Hepatocyte (in vitro differentiated cells): Measurements from ENCODE around the gene MPP7. TPM values are rescaled to one million over a fixed set of nuclear protein-coding genes. Genes with fewer than 3 reads are reported as not detected.

Source experiments
- DNase-seq: peaks from one replicate; pipeline ENCODE4 v3.0.0-alpha.2; 2016; ENCODE audit warnings: low spot score
- H2AFZ ChIP-seq: fragments of 200-600 bp; sonication (generic); 2 replicates; pipeline ENCODE4 v1.6.0; 2016; ENCODE audit warnings: antibody characterized with exemption, mild to moderate bottlenecking
- H3K27ac ChIP-seq: fragments of 200-600 bp; sonication (generic); 2 replicates; pipeline ENCODE4 v1.5.1; 2016; ENCODE audit warnings: mild to moderate bottlenecking
- H3K27me3 ChIP-seq: fragments of 200-600 bp; sonication (generic); 2 replicates; pipeline ENCODE4 v1.6.1; 2016
- H3K36me3 ChIP-seq: fragments of 200-600 bp; sonication (generic); replicated peaks from 2 replicates; pipeline ENCODE4 v1.5.1; 2016; ENCODE audit warnings: low read depth; ENCODE audit not compliant: insufficient read depth
- H3K4me1 ChIP-seq: fragments of 200-600 bp; sonication (generic); 2 replicates; pipeline ENCODE4 v1.5.1; 2016; ENCODE audit warnings: mild to moderate bottlenecking, moderate library complexity; ENCODE audit not compliant: insufficient read depth
- H3K4me2 ChIP-seq: fragments of 200-600 bp; sonication (generic); 2 replicates; pipeline ENCODE4 v1.6.0; 2016
- H3K4me3 ChIP-seq: fragments of 200-600 bp; sonication (generic); 2 replicates; pipeline ENCODE4 v1.5.1; 2016; ENCODE audit warnings: mild to moderate bottlenecking
- H3K79me2 ChIP-seq: fragments of 200-600 bp; sonication (generic); 2 replicates; pipeline ENCODE4 v1.6.0; 2017; ENCODE audit warnings: mild to moderate bottlenecking
- H3K9me2 ChIP-seq: fragments of 200-600 bp; sonication (generic); replicated peaks from 2 replicates; pipeline ENCODE4 v1.6.0; 2017; ENCODE audit warnings: mild to moderate bottlenecking; ENCODE audit not compliant: insufficient read depth
- H3K9me3 ChIP-seq: fragments of 200-600 bp; sonication (generic); 2 replicates; pipeline ENCODE4 v1.5.1; 2016; ENCODE audit warnings: low read depth, mild to moderate bottlenecking
- H4K20me1 ChIP-seq: fragments of 200-600 bp; sonication (generic); 2 replicates; pipeline ENCODE4 v1.6.0; 2016; ENCODE audit warnings: mild to moderate bottlenecking; ENCODE audit not compliant: insufficient read depth, poor library complexity, severe bottlenecking
- CTCF ChIP-seq: fragments of 200-600 bp; sonication (generic); IDR thresholded peaks from 2 replicates; pipeline ENCODE4 v1.5.1; 2016; ENCODE audit warnings: antibody characterized with exemption, mild to moderate bottlenecking; ENCODE audit not compliant: poor library complexity
- EZH2 ChIP-seq: fragments of 200-600 bp; sonication (generic); IDR thresholded peaks from 2 replicates; pipeline ENCODE4 v1.6.1; 2016; ENCODE audit warnings: antibody characterized with exemption, mild to moderate bottlenecking, borderline replicate concordance
- EZH2phosphoT487 ChIP-seq: fragments of 200-600 bp; sonication (generic); IDR thresholded peaks from one replicate; pipeline ENCODE4 v1.6.1; 2018; ENCODE audit warnings: antibody characterized with exemption, mild to moderate bottlenecking, low read depth, moderate library complexity; ENCODE audit not compliant: unreplicated experiment, severe bottlenecking
- WGBS: methylation state at CpG from one replicate; pipeline ENCODE4 v1.1.6; 2016; ENCODE audit warnings: low lambda C conversion rate; ENCODE audit errors: missing lambda C conversion rate; 5-methylcytosine and 5-hydroxymethylcytosine counted together
- polyA plus RNA-seq: library from polyadenylated mRNA; unstranded; fragments of >200 nt; fragmentation: Nextera tagmentation; extraction: Ambion mirVana; gene quantifications from 2 replicates; pipeline ENCODE4 v1.2.1, GENCODE V29; 2016
- total RNA-seq: library from RNA; depleted of rRNA; stranded (reverse); fragments of >200 nt; gene quantifications from 2 replicates; pipeline ENCODE4 v1.2.3, GENCODE V29; 2014

MPP7 gene
- total and polyA plus RNA-seq, 2 experiments from 2014 or later: 6.8 to 8.4 TPM

- WGBS: 87% methylated on average over 5 of the region's 5 CpGs
- no peaks in the 10 kb centered on the region for H3K9me3 ChIP-seq
- no peak overlapping the region for H3K27ac ChIP-seq
- TF ChIP-seq CTCF: no peak
- H3K79me2 ChIP-seq: peaks cover 24% of the 10 kb centered on the region
- no peaks in the 10 kb centered on the region for H3K27me3 ChIP-seq
- no peaks in the 10 kb centered on the region for H3K36me3 ChIP-seq
- DNase-seq: no peak
- H3K9me2 ChIP-seq: no peaks in the 10 kb centered on the region
- no peaks in the 10 kb centered on the region for H3K4me1 ChIP-seq
- no peak overlapping the region for H3K4me2 ChIP-seq
- H4K20me1 ChIP-seq: no peaks in the 10 kb centered on the region
- H2AFZ ChIP-seq: no peak overlapping the region
- H3K4me3 ChIP-seq: no peak overlapping the region
These were observed 3.9 kb downstream of the MPP7 start for GRCh38 chr10:28298951-28299350.

- H3K79me2 ChIP-seq: peaks cover 16% of the 10 kb centered on the region
- no peak for DNase-seq
- no peak overlapping the region for H3K27ac ChIP-seq
- no peaks in the 10 kb centered on the region for H3K27me3 ChIP-seq
- 25% methylated on average over 1 of the region's 1 CpG for WGBS
- no peak overlapping the region for H3K4me2 ChIP-seq
- H3K4me3 ChIP-seq: no peak overlapping the region
- H3K36me3 ChIP-seq: no peaks in the 10 kb centered on the region
- TF ChIP-seq EZH2 (no peak), CTCF (no peak), EZH2phosphoT487 (no peak)
- no peak overlapping the region for H2AFZ ChIP-seq
- H3K9me3 ChIP-seq: no peaks in the 10 kb centered on the region
- no peaks in the 10 kb centered on the region for H3K4me1 ChIP-seq
- H3K9me2 ChIP-seq: no peaks in the 10 kb centered on the region
- no peaks in the 10 kb centered on the region for H4K20me1 ChIP-seq
These were observed 6.8 kb downstream of the MPP7 start for GRCh38 chr10:28296023-28296422.

GRCh38 chr10:28295336-28295735 lies 7.5 kb downstream of the MPP7 start:
- Histone ChIP-seq H3K4me1 (no peaks in the 10 kb centered on the region), H4K20me1 (no peaks in the 10 kb centered on the region), H3K27ac (no peak overlapping the region), H3K27me3 (no peaks in the 10 kb centered on the region), H3K4me3 (no peak overlapping the region), H3K4me2 (no peak overlapping the region), H3K9me3 (no peaks in the 10 kb centered on the region), H3K36me3 (no peaks in the 10 kb centered on the region), H3K79me2 (peaks cover 14% of the 10 kb centered on the region), H3K9me2 (no peaks in the 10 kb centered on the region), H2AFZ (no peak overlapping the region)
- no peak for DNase-seq
- TF ChIP-seq EZH2phosphoT487: no peak
- TF ChIP-seq CTCF: no peak
- WGBS: 79% methylated on average over 3 of the region's 3 CpGs

GRCh38 chr10:28294809-28295208 lies 8.1 kb downstream of the MPP7 start:
- DNase-seq: no peak
- no peak overlapping the region for H3K27ac ChIP-seq
- H3K79me2 ChIP-seq: peaks cover 13% of the 10 kb centered on the region
- H3K4me2 ChIP-seq: no peak overlapping the region
- no peaks in the 10 kb centered on the region for H3K4me1 ChIP-seq
- TF ChIP-seq EZH2phosphoT487 (no peak), EZH2 (no peak), CTCF (no peak)
- no peak overlapping the region for H3K4me3 ChIP-seq
- H3K9me2 ChIP-seq: no peaks in the 10 kb centered on the region
- H4K20me1 ChIP-seq: no peaks in the 10 kb centered on the region
- no peaks in the 10 kb centered on the region for H3K27me3 ChIP-seq
- H2AFZ ChIP-seq: no peak overlapping the region
- no peaks in the 10 kb centered on the region for H3K9me3 ChIP-seq
- no peaks in the 10 kb centered on the region for H3K36me3 ChIP-seq
- WGBS: 52% methylated on average over 5 of the region's 5 CpGs
